A549 (cell line): Measurements from ENCODE around the gene TCF12.

Source experiments
- CEBPB ChIP-seq, 2 experiments: fragments of >200 bp in 1 of 2; sonication (Bioruptor Twin) in 1 of 2; formaldehyde crosslinking in 1 of 2; IDR thresholded peaks; 2 replicates each; pipeline ENCODE4 v1.6.1; 2012 to 2016
- CHD4 ChIP-seq: fragments of 200-600 bp; sonication (generic); IDR thresholded peaks from 2 replicates; pipeline ENCODE4 v1.6.1; 2016; ENCODE audit warnings: antibody characterized with exemption, mild to moderate bottlenecking, borderline replicate concordance
- CTCF ChIP-seq: fragments of >200 bp; sonication (Bioruptor Twin); formaldehyde crosslinking; IDR thresholded peaks from 3 replicates; pipeline ENCODE4 v1.5.1; 2016
- EP300 ChIP-seq, 2 experiments: fragments of >200 bp; sonication (Bioruptor Twin); formaldehyde crosslinking; IDR thresholded peaks; 2 replicates in 1 of 2; 3 replicates in 1 of 2; pipeline ENCODE4 v1.6.1; 2016 to 2017
- ESRRA ChIP-seq: fragments of 150-350 bp; IDR thresholded peaks from 2 replicates; pipeline ENCODE4 v1.6.1; 2014; ENCODE audit warnings: mild to moderate bottlenecking, low read length, borderline replicate concordance
- GATA3 ChIP-seq: IDR thresholded peaks from 2 replicates; pipeline ENCODE4 v1.6.1; 2012; ENCODE audit warnings: borderline replicate concordance
- KDM1A ChIP-seq: fragments of 200-600 bp; sonication (generic); IDR thresholded peaks from 2 replicates; pipeline ENCODE4 v1.6.1; 2016; ENCODE audit warnings: low read depth, mild to moderate bottlenecking
- KDM5A ChIP-seq: fragments of 200-600 bp; sonication (generic); IDR thresholded peaks from 2 replicates; pipeline ENCODE4 v1.6.1; 2016; ENCODE audit warnings: antibody characterized with exemption, mild to moderate bottlenecking
- MAX ChIP-seq: IDR thresholded peaks from 2 replicates; pipeline ENCODE4 v1.6.1; 2012
- RAD21 ChIP-seq, 2 experiments: fragments of >200 bp in 1 of 2; sonication (Bioruptor Twin) in 1 of 2; formaldehyde crosslinking in 1 of 2; IDR thresholded peaks in 1 of 2; conservative IDR thresholded peaks in 1 of 2; 2 replicates in 1 of 2; 3 replicates in 1 of 2; pipeline ENCODE4 v1.6.1; 2012 to 2018; ENCODE audit warnings: inconsistent platforms in 1 of 2
- SMC3 ChIP-seq: fragments of >200 bp; sonication (Bioruptor Twin); formaldehyde crosslinking; IDR thresholded peaks from 3 replicates; pipeline ENCODE4 v1.6.1; 2018; ENCODE audit warnings: inconsistent platforms
- ZSCAN20 ChIP-seq: fragments of 250-450 bp; sonication (Bioruptor Pico); IDR thresholded peaks from 2 replicates; pipeline ENCODE4 v1.8.0; 2022; ENCODE audit warnings: mild to moderate bottlenecking, moderate library complexity

GRCh38 chr15:57159767-57160166, 241.3 kb downstream of the TCF12 start:
- TF ChIP-seq SMC3: no peak
- no peak for TF ChIP-seq RAD21 (conservative IDR thresholded peaks at IDR 0.05 in 1 of 2, IDR thresholded peaks at IDR 0.05 in 1 of 2)
- no peak for TF ChIP-seq GATA3
- TF ChIP-seq EP300 (IDR thresholded peaks at IDR 0.05): no peak
- no peak for TF ChIP-seq KDM1A
- TF ChIP-seq ESRRA: no peak
- no peak for TF ChIP-seq CTCF
- no peak for TF ChIP-seq CHD4
- TF ChIP-seq KDM5A: no peak
- TF ChIP-seq MAX: no peak
- TF ChIP-seq ZSCAN20 (CRISPR knock-in tag): no peak
- no peak for TF ChIP-seq CEBPB (IDR thresholded peaks at IDR 0.05)
